ENCODE results near the gene NPC2.
A peak's percentile ranks its signal among the peaks of the same experiment; 100 is the strongest.

NPC2 gene

GRCh38 chr14:74503291-74503937 lies 10.3 kb upstream of the NPC2 start:
- DNase-seq (ENCODE audit: low read depth): no peak
- H3K4me3 ChIP-seq (replicated peaks; ENCODE audit: low read depth, low read length): no peak overlapping the region
- no peak for TF ChIP-seq CTCF (IDR thresholded peaks at IDR 0.05; ENCODE audit: low read length, missing control alignments)

DNA sequence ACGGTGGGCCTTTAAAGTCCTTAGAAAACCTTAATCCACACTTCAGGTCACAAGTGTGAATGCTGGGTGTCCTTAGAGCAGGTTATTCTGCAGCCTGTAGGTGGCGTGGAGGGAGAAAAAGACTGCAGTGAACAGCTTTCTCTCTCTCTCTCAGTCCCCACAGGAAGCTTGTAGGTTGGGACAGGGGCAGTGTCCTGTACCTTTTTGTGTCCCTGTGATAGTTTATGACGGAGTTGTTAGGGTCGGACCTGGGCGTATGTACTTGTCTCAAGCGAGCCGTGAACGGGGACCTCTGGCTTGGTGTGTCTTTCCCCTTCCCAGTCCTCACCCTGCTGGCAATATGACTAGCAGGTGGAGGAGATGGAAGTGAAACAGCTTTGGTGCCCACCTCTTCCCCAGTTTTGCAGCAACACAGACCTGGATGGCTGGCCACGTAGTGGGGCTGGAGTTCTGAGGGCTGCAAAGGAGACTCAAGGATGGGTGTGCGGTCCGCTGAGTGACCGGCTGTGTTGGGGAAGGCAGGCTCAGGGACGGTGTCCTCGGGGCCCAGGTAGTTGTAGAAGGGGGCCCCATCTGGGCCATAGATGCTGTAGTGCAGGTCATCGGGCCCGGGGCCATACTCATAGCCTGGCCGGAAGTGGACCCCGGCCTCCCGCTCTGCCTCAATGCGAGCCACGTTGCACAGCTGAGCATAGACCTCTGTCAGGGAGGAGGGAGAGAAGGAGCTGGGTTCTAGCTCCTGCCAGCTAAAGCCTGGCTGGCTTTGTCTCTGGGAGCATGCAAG lies 9.3 kb upstream of the NPC2 start:
- peak; percentile 56 for DNase-seq (ENCODE audit: low read depth)
- peak; percentile 62 for TF ChIP-seq CTCF (IDR thresholded peaks at IDR 0.05; ENCODE audit: low read length, missing control alignments)
- no peak overlapping the region for H3K4me3 ChIP-seq (replicated peaks; ENCODE audit: low read depth, low read length)

DNA sequence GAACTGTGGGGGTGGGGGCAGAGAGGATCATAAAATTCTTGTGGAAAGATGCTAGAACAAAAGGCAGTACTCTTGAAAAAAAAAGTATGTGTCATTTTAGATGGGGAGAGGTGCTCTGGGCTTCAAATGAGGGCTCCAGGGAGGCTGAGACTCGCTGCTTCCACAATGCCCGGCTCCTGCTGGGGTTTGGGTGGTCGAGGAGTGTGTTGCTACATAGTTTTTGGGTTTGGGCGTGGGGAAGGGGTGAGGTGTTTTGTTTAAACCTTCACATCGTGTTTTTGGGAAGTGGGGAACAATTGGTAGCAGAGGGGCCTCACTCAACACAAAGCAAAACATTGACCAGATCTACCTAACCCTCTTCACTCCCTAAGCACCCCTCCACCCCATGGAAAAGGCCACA lies 8.6 kb upstream of the NPC2 start:
- H3K4me3 ChIP-seq (replicated peaks; ENCODE audit: low read depth, low read length): no peak overlapping the region
- no peak for DNase-seq (ENCODE audit: low read depth)
- no peak for TF ChIP-seq CTCF (IDR thresholded peaks at IDR 0.05; ENCODE audit: low read length, missing control alignments)

GRCh38 chr14:74501135-74501614 lies 8.1 kb upstream of the NPC2 start:
- no peak overlapping the region for H3K4me3 ChIP-seq (replicated peaks; ENCODE audit: low read depth, low read length)
- peak; percentile 96 for TF ChIP-seq CTCF (IDR thresholded peaks at IDR 0.05; ENCODE audit: low read length, missing control alignments)
- DNase-seq (ENCODE audit: low read depth): peak; percentile 86

DNA sequence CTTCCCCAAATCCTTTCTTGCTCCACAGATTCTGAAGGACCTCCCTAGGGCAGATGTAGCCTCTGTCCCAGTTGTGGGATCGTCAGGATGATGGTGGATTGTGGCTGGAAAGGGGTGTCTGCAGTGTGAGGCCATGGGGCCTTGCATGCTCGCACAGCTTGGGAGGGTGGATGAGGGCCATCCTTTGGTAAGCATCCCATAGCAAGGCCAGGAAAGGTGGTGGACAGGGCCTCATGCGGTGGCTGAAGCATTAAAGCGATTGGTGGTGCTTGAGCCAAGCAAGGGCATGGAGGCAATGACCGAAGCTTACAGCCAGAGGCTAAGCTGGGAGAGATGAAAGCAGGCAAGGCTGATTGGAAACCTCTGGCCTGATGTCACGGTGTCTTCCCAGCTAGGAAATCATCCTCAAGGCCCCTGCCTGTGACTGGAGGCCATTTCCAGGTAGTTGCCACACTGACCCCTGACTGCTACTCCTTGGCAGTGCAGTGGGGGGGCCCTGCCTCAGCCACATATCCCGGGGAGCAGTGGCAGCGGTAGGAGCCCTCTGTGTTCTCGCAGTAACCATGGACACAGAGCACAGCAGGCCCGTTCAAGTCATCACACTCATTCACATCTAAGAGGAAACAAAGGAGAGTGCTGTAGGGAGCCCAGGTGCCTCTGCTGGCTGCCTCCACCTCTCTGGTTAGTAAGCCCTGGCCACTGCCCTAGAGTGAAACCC lies 7.5 kb upstream of the NPC2 start:
- no peak for DNase-seq (ENCODE audit: low read depth)
- TF ChIP-seq CTCF (IDR thresholded peaks at IDR 0.05; ENCODE audit: low read length, missing control alignments): no peak
- H3K4me3 ChIP-seq (replicated peaks; ENCODE audit: low read depth, low read length): no peak overlapping the region

- no peak for DNase-seq (ENCODE audit: low read depth)
- TF ChIP-seq CTCF (IDR thresholded peaks at IDR 0.05; ENCODE audit: low read length, missing control alignments): no peak
- H3K4me3 ChIP-seq (replicated peaks; ENCODE audit: low read depth, low read length): no peak overlapping the region
These were observed 2.3 kb upstream of the NPC2 start for GRCh38 chr14:74495356-74495755.

Measured in fibroblast of pulmonary artery (primary cell).